Prostate gland (tissue), 2 donors: ENCODE measurements around the gene NHS. TPM values are rescaled to one million over a fixed set of nuclear protein-coding genes. Genes with fewer than 3 reads are reported as not detected.

Source experiments
- DNase-seq: peaks from one replicate; pipeline ENCODE4 v3.0.0-alpha.2; 2019; ENCODE audit warnings: low spot score
- H3K27ac ChIP-seq, 2 donors: fragments of 200-600 bp; sonication (generic); 2 replicates each; pipeline ENCODE4 v1.5.1; 2017 to 2019
- H3K27me3 ChIP-seq: fragments of 200-600 bp; sonication (generic); replicated peaks from 2 replicates; pipeline ENCODE4 v1.5.1; 2019; ENCODE audit not compliant: insufficient read depth
- H3K36me3 ChIP-seq, 2 donors: fragments of 200-600 bp; sonication (generic); 1 replicate in 1 of 2; 2 replicates in 1 of 2; pipeline versions ENCODE4 v1.5.1 to v1.8.1; 2017 to 2019
- H3K4me1 ChIP-seq: fragments of 200-600 bp; sonication (generic); replicated peaks from 2 replicates; pipeline ENCODE4 v1.5.1; 2019
- H3K4me3 ChIP-seq, 2 donors: fragments of 200-600 bp; sonication (generic); 2 replicates each; pipeline ENCODE4 v1.5.1; 2017 to 2019
- H3K9me3 ChIP-seq: fragments of 200-600 bp; sonication (generic); 2 replicates; pipeline ENCODE4 v1.5.1; 2017
- CTCF ChIP-seq, 4 experiments: fragments of 200-600 bp in 2 of 4; fragments of 450-650 bp in 2 of 4; sonication (generic) in 2 of 4; IDR thresholded peaks; 1 replicate in 3 of 4; 2 replicates in 1 of 4; pipeline ENCODE4 v1.5.1; 2016 to 2019; ENCODE audit warnings: antibody characterized with exemption in 4 of 4, mild to moderate bottlenecking in 2 of 4, moderate library complexity in 2 of 4
- POLR2A ChIP-seq: fragments of 450-650 bp; IDR thresholded peaks from one replicate; pipeline ENCODE4 v1.6.1; 2016; ENCODE audit warnings: antibody characterized with exemption, mild to moderate bottlenecking
- POLR2AphosphoS5 ChIP-seq: sonication (generic); formaldehyde crosslinking; IDR thresholded peaks from one replicate; pipeline ENCODE4 v1.6.1; 2017; ENCODE audit warnings: antibody characterized with exemption
- WGBS: methylation state at CpG from one replicate; pipeline ENCODE4 v1.1.5; 2018; 5-methylcytosine and 5-hydroxymethylcytosine counted together
- intact Hi-C: fragments of 100-400 bp; cut with DNase I; formaldehyde crosslinking; loops from one replicate; pipeline ENCODE4 v1.14.2; 2022
- total RNA-seq, 2 donors: library from RNA; depleted of rRNA; stranded (reverse); fragments of >200 nt; gene quantifications; one replicate each; pipeline ENCODE4 v1.1.0, GENCODE V29; 2016

The NHS gene
- total RNA-seq = 10 to 100 TPM in 1 of 2 donors, 1 to 10 TPM in 1; 4.8 to 17.7 TPM

GRCh38 chrX:17374619-17375366 lies at the start of gene NHS:
NHS (plus strand) TSS chrX:17375200; CDS start chrX:17375758, 558 bp downstream.
- TF ChIP-seq POLR2AphosphoS5 (no peak), POLR2A (peak; percentile 20), CTCF (IDR thresholded peaks at IDR 0.05) (peak in 3 of 4 experiments; percentile 27 to 40 (median 30))
- H3K36me3 ChIP-seq = no peaks in the 10 kb centered on the region
- no peaks in the 10 kb centered on the region for H3K9me3 ChIP-seq
- H3K4me3 ChIP-seq = peak within 1 kb of the TSS; percentile 38 to 44
- DNase-seq = peak; percentile 50
- H3K4me1 ChIP-seq = no peaks in the 10 kb centered on the region
- H3K27me3 ChIP-seq = no peaks in the 10 kb centered on the region
- H3K27ac ChIP-seq = peak within 1 kb of the TSS; percentile 58 to 67
- intact Hi-C loops = loop anchor here (1.0 to 10.0 kb wide), 6 partner anchors 82 to 550 kb away; no protein-coding TSS in a partner anchor
- WGBS = 1% methylated on average over 15 of the region's 52 CpGs

DNA sequence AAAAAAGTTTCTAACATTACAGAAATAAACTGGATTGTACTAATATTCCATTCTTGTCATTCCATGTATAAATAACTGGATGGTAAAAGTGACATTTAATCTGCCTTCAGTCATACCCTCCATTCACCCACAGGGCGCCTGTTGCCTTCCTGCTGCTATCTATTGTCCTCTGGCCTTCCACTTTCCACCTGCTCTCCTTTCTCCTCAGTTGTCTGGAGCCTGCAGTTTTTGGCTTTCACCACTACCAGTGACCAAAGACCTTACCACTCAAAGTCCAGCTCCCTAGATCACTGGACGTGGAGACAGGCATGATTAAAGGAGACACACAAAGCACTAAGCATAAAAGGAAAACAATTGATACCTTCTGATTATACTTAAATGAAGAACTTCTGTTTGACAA lies 46.2 kb upstream of the NHS start:
- DNase-seq = no peak
- Histone ChIP-seq H3K4me3 (no peak overlapping the region), H3K9me3 (no peaks in the 10 kb centered on the region), H3K36me3 (no peaks in the 10 kb centered on the region), H3K27me3 (no peaks in the 10 kb centered on the region), H3K27ac (no peak overlapping the region), H3K4me1 (no peaks in the 10 kb centered on the region)
- 93% methylated on average over 2 of the region's 2 CpGs for WGBS
- intact Hi-C loops = no loop called here
- TF ChIP-seq POLR2AphosphoS5 (no peak), CTCF (IDR thresholded peaks at IDR 0.05) (no peak), POLR2A (no peak)

- no peaks in the 10 kb centered on the region for H3K27me3 ChIP-seq
- no peak for TF ChIP-seq CTCF (IDR thresholded peaks at IDR 0.05)
- TF ChIP-seq POLR2A = no peak
- no peak for TF ChIP-seq POLR2AphosphoS5
- H3K9me3 ChIP-seq = no peaks in the 10 kb centered on the region
- no peaks in the 10 kb centered on the region for H3K4me1 ChIP-seq
- H3K36me3 ChIP-seq = no peaks in the 10 kb centered on the region
- no peak overlapping the region for H3K27ac ChIP-seq
- DNase-seq = no peak
- no peak overlapping the region for H3K4me3 ChIP-seq
- intact Hi-C loops = no loop called here
These were observed 38.6 kb upstream of the NHS start for GRCh38 chrX:17336377-17336776.

DNA sequence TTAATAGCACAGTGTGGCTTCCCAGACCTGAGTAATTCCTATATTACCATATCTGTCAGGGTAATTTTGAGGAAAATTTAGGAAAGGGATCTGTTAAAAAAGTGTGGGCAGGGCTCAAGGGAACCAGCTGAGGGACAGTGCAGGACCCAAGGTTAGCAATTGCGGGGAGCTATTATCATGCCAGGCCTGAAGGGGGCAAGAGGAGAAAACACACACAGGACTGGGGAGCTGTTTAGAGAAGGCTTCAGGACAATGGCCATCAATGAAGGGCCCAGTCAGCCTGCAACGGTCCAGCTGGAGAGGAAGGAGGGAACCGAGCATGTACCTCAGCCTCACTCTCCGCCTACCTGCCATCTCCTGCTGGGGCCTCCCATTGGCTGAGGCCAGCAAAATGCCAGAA lies 19.0 kb upstream of the NHS start:
- WGBS = 91% methylated on average over 1 of the region's 4 CpGs
- intact Hi-C loops = no loop called here
- Histone ChIP-seq H3K4me1 (no peaks in the 10 kb centered on the region), H3K9me3 (no peaks in the 10 kb centered on the region), H3K36me3 (no peaks in the 10 kb centered on the region), H3K4me3 (no peak overlapping the region), H3K27me3 (no peaks in the 10 kb centered on the region), H3K27ac (no peak overlapping the region)
- DNase-seq = no peak
- TF ChIP-seq CTCF (IDR thresholded peaks at IDR 0.05) = no peak
- no peak for TF ChIP-seq POLR2A
- TF ChIP-seq POLR2AphosphoS5 = no peak

DNA sequence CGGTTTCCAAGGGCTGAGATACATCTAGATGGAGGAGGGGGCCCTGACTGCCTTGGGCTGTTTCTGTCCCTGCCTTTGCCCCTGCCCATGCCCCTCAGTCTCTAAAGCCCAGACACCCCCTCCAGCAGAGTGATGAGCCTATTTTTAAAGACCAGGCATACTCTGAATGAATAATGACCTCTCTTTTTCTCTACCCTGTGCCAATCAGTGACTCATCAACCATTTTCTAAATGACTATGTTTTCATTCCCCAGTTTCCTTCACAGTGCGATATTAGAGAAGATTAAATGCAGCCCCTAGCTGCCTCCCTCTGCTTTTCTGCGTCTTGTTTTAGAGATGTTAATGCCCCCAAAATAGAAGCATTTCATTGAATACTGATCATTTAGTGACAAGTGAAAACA lies 15.5 kb upstream of the NHS start:
- intact Hi-C loops = no loop called here
- H3K27me3 ChIP-seq = no peaks in the 10 kb centered on the region
- no peaks in the 10 kb centered on the region for H3K9me3 ChIP-seq
- no peak overlapping the region for H3K4me3 ChIP-seq
- H3K4me1 ChIP-seq = no peaks in the 10 kb centered on the region
- no peak overlapping the region for H3K27ac ChIP-seq
- TF ChIP-seq CTCF (IDR thresholded peaks at IDR 0.05) (no peak), POLR2A (no peak), POLR2AphosphoS5 (no peak)
- H3K36me3 ChIP-seq = no peaks in the 10 kb centered on the region
- no peak for DNase-seq
- WGBS = 52% methylated on average over 3 of the region's 3 CpGs
